ENCODE data around the gene SIRT6.

DNA sequence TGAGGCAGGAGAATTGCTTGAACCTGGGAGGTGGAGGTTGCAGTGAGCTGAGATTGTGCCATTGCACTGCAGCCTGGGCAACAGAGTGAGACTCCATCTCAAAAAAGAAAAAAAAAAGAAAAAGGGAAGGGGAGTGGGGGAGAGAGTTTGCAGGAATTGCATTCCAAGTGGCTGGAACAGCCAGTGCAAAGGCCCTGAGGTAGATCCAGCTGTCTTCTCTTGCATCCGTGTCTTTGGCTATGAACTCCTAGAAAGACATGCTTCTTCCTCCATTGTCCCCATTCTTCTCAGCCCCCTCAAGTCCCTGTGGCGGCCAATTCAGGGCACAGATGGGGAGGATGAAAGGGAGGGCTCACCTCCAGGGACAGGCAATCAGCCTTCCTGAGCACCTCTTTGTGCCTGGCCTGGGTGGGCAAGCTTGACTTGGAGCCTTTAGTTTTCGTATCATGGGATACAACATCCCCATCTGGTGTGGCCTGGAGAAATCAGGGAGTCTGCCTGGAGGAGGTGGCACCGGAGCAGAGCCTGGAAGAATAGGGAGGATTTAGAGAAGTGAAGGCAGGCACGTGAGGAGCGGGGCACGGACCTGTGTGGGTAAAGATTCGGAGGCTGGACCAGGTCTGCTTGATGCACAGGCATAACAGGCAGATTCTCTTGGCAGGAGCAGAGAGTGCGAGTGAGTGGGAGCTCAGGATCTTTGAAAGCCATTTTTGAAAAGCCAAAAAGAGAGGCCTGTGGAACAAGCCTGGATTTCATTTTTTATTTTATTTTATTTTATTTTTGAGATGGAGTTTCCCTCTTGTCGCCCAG lies 5.2 kb upstream of the SIRT6 start:
- TF ChIP-seq JUND (IDR thresholded peaks at IDR 0.05; ENCODE audit: low read depth, low read length), result no peak
- TF ChIP-seq EZH2 (IDR thresholded peaks at IDR 0.05; ENCODE audit: borderline replicate concordance, control insufficient read depth, low read depth, low read length), result no peak
- TF ChIP-seq, protein P1, sequence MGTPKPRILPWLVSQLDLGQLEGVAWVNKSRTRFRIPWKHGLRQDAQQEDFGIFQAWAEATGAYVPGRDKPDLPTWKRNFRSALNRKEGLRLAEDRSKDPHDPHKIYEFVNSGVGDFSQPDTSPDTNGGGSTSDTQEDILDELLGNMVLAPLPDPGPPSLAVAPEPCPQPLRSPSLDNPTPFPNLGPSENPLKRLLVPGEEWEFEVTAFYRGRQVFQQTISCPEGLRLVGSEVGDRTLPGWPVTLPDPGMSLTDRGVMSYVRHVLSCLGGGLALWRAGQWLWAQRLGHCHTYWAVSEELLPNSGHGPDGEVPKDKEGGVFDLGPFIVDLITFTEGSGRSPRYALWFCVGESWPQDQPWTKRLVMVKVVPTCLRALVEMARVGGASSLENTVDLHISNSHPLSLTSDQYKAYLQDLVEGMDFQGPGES (IDR thresholded peaks at IDR 0.05), result no peak
- TF ChIP-seq MXI1 (IDR thresholded peaks at IDR 0.05; ENCODE audit: low read depth, low read length), result no peak
- TF ChIP-seq, protein P2, sequence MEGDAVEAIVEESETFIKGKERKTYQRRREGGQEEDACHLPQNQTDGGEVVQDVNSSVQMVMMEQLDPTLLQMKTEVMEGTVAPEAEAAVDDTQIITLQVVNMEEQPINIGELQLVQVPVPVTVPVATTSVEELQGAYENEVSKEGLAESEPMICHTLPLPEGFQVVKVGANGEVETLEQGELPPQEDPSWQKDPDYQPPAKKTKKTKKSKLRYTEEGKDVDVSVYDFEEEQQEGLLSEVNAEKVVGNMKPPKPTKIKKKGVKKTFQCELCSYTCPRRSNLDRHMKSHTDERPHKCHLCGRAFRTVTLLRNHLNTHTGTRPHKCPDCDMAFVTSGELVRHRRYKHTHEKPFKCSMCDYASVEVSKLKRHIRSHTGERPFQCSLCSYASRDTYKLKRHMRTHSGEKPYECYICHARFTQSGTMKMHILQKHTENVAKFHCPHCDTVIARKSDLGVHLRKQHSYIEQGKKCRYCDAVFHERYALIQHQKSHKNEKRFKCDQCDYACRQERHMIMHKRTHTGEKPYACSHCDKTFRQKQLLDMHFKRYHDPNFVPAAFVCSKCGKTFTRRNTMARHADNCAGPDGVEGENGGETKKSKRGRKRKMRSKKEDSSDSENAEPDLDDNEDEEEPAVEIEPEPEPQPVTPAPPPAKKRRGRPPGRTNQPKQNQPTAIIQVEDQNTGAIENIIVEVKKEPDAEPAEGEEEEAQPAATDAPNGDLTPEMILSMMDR (IDR thresholded peaks at IDR 0.05 in 2 of 3, conservative IDR thresholded peaks at IDR 0.05 in 1 of 3; ENCODE audit: control insufficient read depth in 2 of 3, extremely low read depth in 1 of 3, insufficient read depth in 1 of 3, low read depth in 3 of 3, low read length in 3 of 3), result no peak
- TF ChIP-seq PBX3 (IDR thresholded peaks at IDR 0.05; ENCODE audit: insufficient replicate concordance, low read depth, low read length), result no peak
- TF ChIP-seq CEBPB (IDR thresholded peaks at IDR 0.05; ENCODE audit: borderline replicate concordance in 1 of 2, low read depth in 2 of 2, low read length in 2 of 2), result no peak
- no peak for TF ChIP-seq IKZF1 (conservative IDR thresholded peaks at IDR 0.05)
- TF ChIP-seq YY1 (IDR thresholded peaks at IDR 0.05; ENCODE audit: low read depth, low read length), result no peak
- no peak for TF ChIP-seq FOXM1 (IDR thresholded peaks at IDR 0.05; ENCODE audit: low read depth, low read length)
- no peak for TF ChIP-seq POLR2A (IDR thresholded peaks at IDR 0.05; ENCODE audit: low read depth, low read length)
- TF ChIP-seq SREBF2 (IDR thresholded peaks at IDR 0.05; ENCODE audit: low read length), result no peak
- TF ChIP-seq ZNF24 (IDR thresholded peaks at IDR 0.05), result no peak
